OCI-LY1 (cell line): ENCODE results near the gene CETP.

ENCODE experiments used
- EZH2 ChIP-seq: fragments of 200-600 bp; sonication (generic), shearing (Covaris generic); IDR thresholded peaks from 2 replicates; pipeline ENCODE4 v1.8.0; 2017; ENCODE audit warnings: borderline replicate concordance, mixed run types, mild to moderate bottlenecking, antibody characterized with exemption, low read length, moderate library complexity, mixed read lengths
- TF ChIP-seq, protein P1 (sequence below): fragments of 200-600 bp; sonication (generic), shearing (Covaris generic); IDR thresholded peaks from 2 replicates; pipeline ENCODE4 v1.5.1; 2017; ENCODE audit warnings: mild to moderate bottlenecking, antibody characterized with exemption, low read length, moderate library complexity, mixed read lengths

- TF ChIP-seq, protein P1, sequence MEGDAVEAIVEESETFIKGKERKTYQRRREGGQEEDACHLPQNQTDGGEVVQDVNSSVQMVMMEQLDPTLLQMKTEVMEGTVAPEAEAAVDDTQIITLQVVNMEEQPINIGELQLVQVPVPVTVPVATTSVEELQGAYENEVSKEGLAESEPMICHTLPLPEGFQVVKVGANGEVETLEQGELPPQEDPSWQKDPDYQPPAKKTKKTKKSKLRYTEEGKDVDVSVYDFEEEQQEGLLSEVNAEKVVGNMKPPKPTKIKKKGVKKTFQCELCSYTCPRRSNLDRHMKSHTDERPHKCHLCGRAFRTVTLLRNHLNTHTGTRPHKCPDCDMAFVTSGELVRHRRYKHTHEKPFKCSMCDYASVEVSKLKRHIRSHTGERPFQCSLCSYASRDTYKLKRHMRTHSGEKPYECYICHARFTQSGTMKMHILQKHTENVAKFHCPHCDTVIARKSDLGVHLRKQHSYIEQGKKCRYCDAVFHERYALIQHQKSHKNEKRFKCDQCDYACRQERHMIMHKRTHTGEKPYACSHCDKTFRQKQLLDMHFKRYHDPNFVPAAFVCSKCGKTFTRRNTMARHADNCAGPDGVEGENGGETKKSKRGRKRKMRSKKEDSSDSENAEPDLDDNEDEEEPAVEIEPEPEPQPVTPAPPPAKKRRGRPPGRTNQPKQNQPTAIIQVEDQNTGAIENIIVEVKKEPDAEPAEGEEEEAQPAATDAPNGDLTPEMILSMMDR: no peak
- TF ChIP-seq EZH2: no peak
Measured at GRCh38 chr16:56973294-56973689, 11.5 kb downstream of the CETP start.
